ENCODE data around the gene GABRR3.

GABRR3 gene

GRCh38 chr3:97957617-97958311 lies 77.4 kb downstream of the GABRR3 start:
- DNase-seq (ENCODE audit: low read depth in 2 of 2) = no peak

- no peak for DNase-seq (ENCODE audit: low read depth in 2 of 2)
Observed at GRCh38 chr3:97956051-97956450, 79.1 kb downstream of the GABRR3 start.

GRCh38 chr3:97954228-97954827 lies 80.8 kb downstream of the GABRR3 start:
- no peak for DNase-seq (ENCODE audit: low read depth in 2 of 2)

DNA sequence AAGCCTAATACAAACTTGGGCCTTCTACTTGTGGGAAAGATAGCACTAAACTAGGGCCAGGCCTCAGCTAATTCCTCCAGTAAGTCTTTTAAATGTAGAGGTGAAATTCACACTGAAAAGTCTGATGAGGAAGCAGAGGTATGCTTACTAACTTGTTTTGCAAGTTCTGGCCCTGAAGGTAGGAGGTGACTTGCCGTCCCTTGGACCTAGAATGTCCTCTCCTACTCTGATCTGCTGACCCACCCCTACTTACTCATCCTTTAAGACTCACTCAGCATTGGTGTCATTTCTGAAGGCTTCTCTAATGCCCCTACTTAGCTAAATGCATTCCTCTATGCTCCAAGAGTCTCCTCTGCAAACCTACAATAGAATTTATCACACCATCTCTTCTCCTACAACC lies 82.2 kb downstream of the GABRR3 start:
- DNase-seq (ENCODE audit: low read depth in 2 of 2) = no peak

- no peak for DNase-seq (ENCODE audit: low read depth in 2 of 2)
Observed at GRCh38 chr3:97952280-97952679, 82.8 kb downstream of the GABRR3 start.

GRCh38 chr3:97950360-97950759 lies 84.8 kb downstream of the GABRR3 start:
- no peak for DNase-seq (ENCODE audit: low read depth in 2 of 2)

DNA sequence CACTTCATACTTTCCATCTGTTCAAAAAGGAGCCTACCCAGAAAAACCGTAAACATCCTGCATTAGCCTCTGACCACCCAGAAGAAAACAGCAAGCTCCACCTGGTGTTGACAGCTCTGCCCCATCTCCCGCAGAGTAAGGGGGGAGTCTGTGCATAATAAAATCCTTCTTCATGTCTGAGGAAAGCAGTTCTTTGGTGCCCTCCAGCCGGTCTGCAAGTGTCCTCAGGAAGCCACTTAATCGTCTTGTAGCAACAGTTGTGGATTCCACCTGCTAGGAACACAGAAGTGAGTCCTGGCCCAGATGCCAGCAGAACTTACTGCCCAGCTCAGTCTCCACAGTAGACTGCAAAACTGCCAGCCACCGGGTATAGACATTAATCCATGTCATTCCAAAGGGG lies 85.4 kb downstream of the GABRR3 start:
- no peak for DNase-seq (ENCODE audit: low read depth in 2 of 2)

DNA sequence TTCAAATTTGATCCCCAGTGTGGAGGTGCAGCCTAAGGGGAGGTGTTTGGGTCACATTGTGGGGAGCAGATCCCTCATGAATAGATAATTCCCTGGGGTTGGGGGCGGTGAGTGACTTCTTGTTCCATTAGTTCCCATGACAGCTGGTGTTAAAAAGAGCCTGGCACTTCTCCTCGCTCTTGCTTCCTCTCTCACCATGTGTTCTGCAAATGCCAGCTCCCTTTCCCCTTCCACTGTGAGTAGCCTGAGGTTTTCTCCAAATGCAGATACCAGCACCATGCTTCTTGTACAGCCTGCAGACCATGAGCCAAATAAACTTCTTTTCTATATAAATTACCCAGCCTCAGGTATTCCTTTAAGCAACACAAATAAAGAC lies 86.0 kb downstream of the GABRR3 start:
- DNase-seq (ENCODE audit: low read depth in 2 of 2) = no peak

DNA sequence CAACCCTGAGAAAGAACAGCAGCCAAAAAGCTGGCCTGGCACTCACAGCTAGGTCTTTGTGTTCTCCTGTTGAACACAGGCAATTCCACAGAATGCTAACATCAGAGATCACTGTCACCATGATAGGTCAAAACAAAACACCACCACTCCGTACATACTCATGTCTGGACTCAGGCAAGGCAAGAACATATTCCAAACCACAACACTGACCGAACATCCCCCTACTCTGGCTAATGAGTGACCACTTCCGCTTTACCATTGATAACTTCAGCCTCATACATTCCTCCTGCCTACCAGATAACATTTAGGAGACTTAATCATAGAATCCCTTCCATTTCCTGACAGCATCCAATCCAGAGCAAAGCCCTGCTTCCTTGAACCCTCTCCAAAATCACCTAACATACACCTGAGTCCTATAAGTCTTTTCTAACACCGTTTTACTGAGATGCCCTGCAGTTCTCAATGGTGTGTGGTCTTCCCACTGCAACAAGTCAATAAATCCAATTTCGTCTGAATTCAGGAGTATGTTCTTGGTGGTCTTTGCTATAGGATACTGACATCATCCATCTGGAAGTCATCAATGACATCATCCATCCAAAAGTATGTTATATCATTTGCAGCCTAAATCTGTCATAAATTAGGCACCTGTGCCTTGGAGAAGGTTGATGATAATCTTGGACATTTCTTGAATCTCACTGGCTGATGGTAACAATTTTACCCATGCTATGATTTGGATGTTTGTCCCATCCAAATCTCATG lies 86.6 kb downstream of the GABRR3 start:
- no peak for DNase-seq (ENCODE audit: low read depth in 2 of 2)

DNA sequence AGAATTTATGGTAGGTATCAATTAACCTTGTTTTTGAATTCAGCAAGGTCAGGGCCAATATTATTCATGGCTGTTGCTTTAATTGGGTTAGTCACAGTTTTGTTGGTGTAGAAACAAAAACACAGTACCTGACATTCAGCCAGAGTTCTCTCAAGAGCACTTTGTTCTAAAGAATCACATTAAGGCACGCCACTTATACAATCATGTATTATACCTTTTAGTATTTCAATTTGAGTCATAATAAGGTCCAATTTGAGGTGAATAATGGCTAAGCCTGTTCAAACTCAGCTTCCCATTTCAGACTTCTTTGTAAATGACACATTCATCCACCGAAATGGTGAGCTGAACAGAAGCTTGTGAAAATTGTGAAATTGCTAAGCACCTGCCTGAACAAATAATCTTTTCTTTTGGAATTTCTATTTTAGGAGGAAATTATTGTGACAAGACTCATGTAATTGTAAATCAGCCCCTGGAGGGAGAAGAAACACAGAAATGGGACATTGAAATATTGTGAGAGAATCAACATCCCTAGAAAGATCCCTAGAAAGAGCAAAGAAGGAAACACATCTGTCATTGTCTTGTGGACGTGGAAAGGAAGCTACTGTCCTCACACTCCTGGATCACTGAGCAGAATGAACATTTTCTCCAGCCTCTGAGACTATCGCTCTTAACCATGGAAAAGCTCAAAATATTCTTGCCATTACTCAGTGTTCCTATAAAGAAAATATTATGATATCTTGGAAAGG lies 92.1 kb downstream of the GABRR3 start:
- DNase-seq (ENCODE audit: low read depth in 2 of 2) = no peak

GRCh38 chr3:97940034-97940433 lies 95.1 kb downstream of the GABRR3 start:
- no peak for DNase-seq (ENCODE audit: low read depth in 2 of 2)

- DNase-seq (ENCODE audit: low read depth in 2 of 2) = no peak
Observed at GRCh38 chr3:97939401-97939800, 95.7 kb downstream of the GABRR3 start.

DNA sequence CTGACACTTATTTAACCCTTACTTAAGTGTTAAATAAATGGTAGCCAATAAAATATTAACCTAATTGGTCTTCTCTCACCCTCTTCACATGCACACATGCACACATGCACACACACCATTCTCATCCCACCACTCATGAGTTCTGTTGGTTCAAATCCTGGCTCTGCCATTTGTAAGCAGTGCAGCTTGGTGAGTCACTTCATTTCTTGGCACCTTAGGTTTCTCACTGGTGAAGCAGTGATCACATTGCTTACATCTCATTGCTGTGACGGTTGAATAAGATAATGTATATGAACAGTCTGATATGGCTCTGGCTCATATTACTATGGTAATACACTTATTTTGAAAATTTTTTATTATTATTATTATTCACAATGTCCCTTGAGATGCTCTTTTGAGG lies 96.7 kb downstream of the GABRR3 start:
- DNase-seq (ENCODE audit: low read depth in 2 of 2) = no peak

GRCh38 chr3:97937205-97937604 lies 97.9 kb downstream of the GABRR3 start:
- no peak for DNase-seq (ENCODE audit: low read depth in 2 of 2)

GRCh38 chr3:97935842-97936241 lies 99.3 kb downstream of the GABRR3 start:
- no peak for DNase-seq (ENCODE audit: low read depth in 2 of 2)

Data from activated CD4-positive, alpha-beta T cell treated with anti-CD3 and anti-CD28 coated beads for 24 hours (primary cell).